Measurements from ENCODE around the gene EGFL7. TPM values are rescaled to one million over a fixed set of nuclear protein-coding genes. Genes with fewer than 3 reads are reported as not detected.
A peak's percentile ranks its signal among the peaks of the same experiment; 100 is the strongest.

Gene EGFL7
- total and polyA plus RNA-seq, 4 donors, result 128 to 379 (median 226) TPM

GRCh38 chr9:136714893-136715274 is 52.2 kb downstream of the EGFL7 start:
- Histone ChIP-seq H3K4me1 (ENCODE audit: control insufficient read depth in 5 of 5, insufficient read depth in 5 of 5, low read length in 5 of 5) (peaks cover 0 to 23% (median 8%) of the 10 kb centered on the region in 5 donors), H3K9ac (ENCODE audit: insufficient read depth in 1 of 2, low read length in 2 of 2) (no peak overlapping the region), H3K9me3 (ENCODE audit: control insufficient read depth in 4 of 4, insufficient read depth in 3 of 4, low read length in 3 of 4) (no peaks in the 10 kb centered on the region), H3K36me3 (ENCODE audit: control insufficient read depth in 4 of 4, insufficient read depth in 4 of 4, low read length in 4 of 4) (no peaks in the 10 kb centered on the region), H3K27me3 (ENCODE audit: control insufficient read depth in 3 of 3, insufficient read depth in 3 of 3, low read length in 2 of 3) (no peaks in the 10 kb centered on the region), H3K4me3 (no peak overlapping the region), H3K27ac (ENCODE audit: low read depth in 1 of 2, low read length in 1 of 2) (peak overlapping the region; percentile 47 to 88)
- DNase-seq (no peak), ATAC-seq (ENCODE audit: insufficient read depth, low FRiP score) (no peak)
- whole genome bisulfite sequencing, 2 donors, result 19 to 36% methylated on average over 8 of the region's 8 CpGs
- TF ChIP-seq CTCF (IDR thresholded peaks at IDR 0.05; ENCODE audit: control extremely low read depth, extremely low read depth), result no peak

- Histone ChIP-seq H3K4me1 (ENCODE audit: control insufficient read depth in 5 of 5, insufficient read depth in 5 of 5, low read length in 5 of 5) (peaks cover 0 to 33% (median 18%) of the 10 kb centered on the region in 5 donors), H3K27ac (ENCODE audit: low read depth in 1 of 2, low read length in 1 of 2) (peak overlapping the region in 1 of 2 donors; percentile 43), H3K4me3 (no peak overlapping the region), H3K9ac (ENCODE audit: insufficient read depth in 1 of 2, low read length in 2 of 2) (no peak overlapping the region), H3K9me3 (ENCODE audit: control insufficient read depth in 4 of 4, insufficient read depth in 3 of 4, low read length in 3 of 4) (no peaks in the 10 kb centered on the region), H3K36me3 (ENCODE audit: control insufficient read depth in 4 of 4, insufficient read depth in 4 of 4, low read length in 4 of 4) (peaks cover 0 to 12% (median 0%) of the 10 kb centered on the region in 4 donors), H3K27me3 (ENCODE audit: control insufficient read depth in 3 of 3, insufficient read depth in 3 of 3, low read length in 2 of 3) (no peaks in the 10 kb centered on the region)
- DNase-seq, result no peak
- no peak for TF ChIP-seq CTCF (IDR thresholded peaks at IDR 0.05; ENCODE audit: control extremely low read depth, extremely low read depth)
- ATAC-seq (ENCODE audit: insufficient read depth, low FRiP score), result no peak
- WGBS, 2 donors, result 81 to 82% methylated on average over 15 to 16 of the region's 16 CpGs
Measured at GRCh38 chr9:136717399-136717798, 54.7 kb downstream of the EGFL7 start.

- WGBS, 2 donors, result 54 to 58% methylated on average over 20 of the region's 20 CpGs
- DNase-seq, result no peak
- TF ChIP-seq CTCF (IDR thresholded peaks at IDR 0.05; ENCODE audit: control extremely low read depth, extremely low read depth), result no peak
Measured at GRCh38 chr9:136718345-136719194, 55.9 kb downstream of the EGFL7 start.

More at GRCh38 chr9:136718345-136719194, 55.9 kb downstream of the EGFL7 start:
- no peaks in the 10 kb centered on the region for H3K27me3 ChIP-seq (ENCODE audit: control insufficient read depth in 3 of 3, insufficient read depth in 3 of 3, low read length in 2 of 3)
- no peak overlapping the region for H3K9ac ChIP-seq (ENCODE audit: insufficient read depth in 1 of 2, low read length in 2 of 2)
- H3K4me1 ChIP-seq (ENCODE audit: control insufficient read depth in 5 of 5, insufficient read depth in 5 of 5, low read length in 5 of 5), result peaks cover 0 to 27% (median 12%) of the 10 kb centered on the region in 5 donors
- peak overlapping the region in 1 of 2 donors; percentile 5 for H3K27ac ChIP-seq (ENCODE audit: low read depth in 1 of 2, low read length in 1 of 2)
- H3K36me3 ChIP-seq (ENCODE audit: control insufficient read depth in 4 of 4, insufficient read depth in 4 of 4, low read length in 4 of 4), result peaks cover 1 to 24% (median 4%) of the 10 kb centered on the region in 4 donors
- no peak overlapping the region for H3K4me3 ChIP-seq
- no peaks in the 10 kb centered on the region for H3K9me3 ChIP-seq (ENCODE audit: control insufficient read depth in 4 of 4, insufficient read depth in 3 of 4, low read length in 3 of 4)
- ATAC-seq (ENCODE audit: insufficient read depth, low FRiP score), result no peak
